Embryonic facial prominence (tissue), 1 donor: Measurements from ENCODE around the gene SLC23A1.

ENCODE experiments used
- DNase-seq: peaks from one replicate; pipeline ENCODE4 v3.0.0-alpha.2; 2016; ENCODE audit errors: extremely low spot score

The SLC23A1 gene

GRCh38 chr5:139407517-139407916, 24.4 kb upstream of the SLC23A1 start:
- DNase-seq: no peak

GRCh38 chr5:139406963-139407362, 23.9 kb upstream of the SLC23A1 start:
- no peak for DNase-seq

DNA sequence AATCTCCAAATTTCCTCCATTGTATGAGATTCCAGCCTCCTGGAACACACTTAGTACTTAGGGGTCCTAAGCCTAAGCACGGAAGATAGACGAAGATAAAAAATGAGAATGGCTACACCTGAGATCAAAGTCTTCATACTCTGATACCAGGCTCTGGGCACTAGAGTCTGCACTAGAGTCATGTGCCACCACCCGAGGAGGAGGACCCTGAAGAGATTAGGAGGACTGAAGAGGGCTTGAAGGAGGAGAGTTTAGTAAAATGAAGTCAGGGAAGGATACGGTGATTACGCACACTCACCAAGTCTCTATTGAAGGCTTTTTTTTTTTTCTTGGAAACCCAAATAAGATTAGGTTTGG, 21.4 kb upstream of the SLC23A1 start:
- DNase-seq: no peak

GRCh38 chr5:139403787-139404483, 20.8 kb upstream of the SLC23A1 start, which contains the start of gene SPATA24:
TSS of gene SPATA24 (minus strand) at chr5:139404089. CDS start at chr5:139404060, 29 bp downstream.
- peak; percentile 94 for DNase-seq

DNA sequence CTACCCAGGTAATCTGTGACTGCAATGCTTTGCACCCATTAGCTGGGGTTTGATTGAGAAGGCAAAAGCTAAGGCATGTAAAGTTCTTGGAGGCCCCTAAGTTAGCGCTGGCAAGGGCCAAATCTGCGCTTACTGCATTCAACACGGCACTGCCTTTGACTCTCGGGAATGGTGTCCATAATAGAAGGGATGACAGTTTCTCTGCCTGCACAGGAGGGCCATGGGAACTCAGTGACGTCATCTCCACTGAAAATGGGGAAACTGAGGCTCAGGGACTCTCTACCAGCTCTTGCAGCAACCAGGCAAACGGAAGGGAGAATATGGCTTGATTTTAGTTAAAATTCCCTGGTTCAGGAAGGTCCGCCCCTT, 20.3 kb upstream of the SLC23A1 start:
- DNase-seq: no peak

- DNase-seq: no peak
Observed at GRCh38 chr5:139402561-139403158, 19.6 kb upstream of the SLC23A1 start.

DNA sequence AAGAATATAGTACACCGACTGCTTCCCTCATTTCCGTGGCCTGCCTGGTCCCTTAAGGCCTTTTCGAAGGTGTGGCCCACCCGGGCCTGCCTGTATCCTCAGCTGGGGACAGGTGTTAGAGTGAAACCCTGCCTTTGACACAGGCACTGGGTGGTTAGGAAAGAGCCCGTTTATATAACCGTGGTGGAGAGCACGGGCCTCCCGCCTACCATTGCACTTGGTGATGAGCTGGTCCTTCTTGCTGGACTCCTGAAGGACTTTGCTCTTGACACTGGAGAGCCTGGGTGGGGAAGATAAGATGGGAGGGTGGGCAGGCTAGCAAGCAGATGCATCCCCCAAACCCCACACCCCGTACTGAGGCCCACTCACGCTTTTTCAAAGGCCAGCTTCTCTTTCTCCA, 18.4 kb upstream of the SLC23A1 start:
- DNase-seq: no peak

GRCh38 chr5:139399501-139400121, 16.5 kb upstream of the SLC23A1 start:
- no peak for DNase-seq

- no peak for DNase-seq
Observed at GRCh38 chr5:139397921-139398320, 14.8 kb upstream of the SLC23A1 start.

DNA sequence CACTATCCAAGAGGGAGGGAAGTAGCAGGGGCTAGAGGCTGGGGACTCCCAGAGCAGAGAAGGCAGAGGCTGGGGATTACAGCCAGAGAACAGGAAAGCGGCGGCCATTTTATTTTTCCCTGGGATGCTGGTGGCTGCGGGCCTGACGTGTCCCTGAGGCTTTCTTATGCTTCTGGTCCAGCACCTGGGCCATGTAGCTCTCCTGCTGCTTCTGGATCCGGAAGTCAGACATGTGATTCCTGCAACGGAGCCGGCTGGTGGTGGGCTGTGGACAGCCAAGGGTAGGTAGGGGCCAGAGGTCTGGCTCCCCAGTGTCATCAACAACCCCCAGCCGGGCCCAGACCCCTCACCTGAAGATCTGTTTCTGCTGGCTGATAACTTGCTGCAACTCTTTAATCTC, 13.6 kb upstream of the SLC23A1 start:
- DNase-seq: no peak

DNA sequence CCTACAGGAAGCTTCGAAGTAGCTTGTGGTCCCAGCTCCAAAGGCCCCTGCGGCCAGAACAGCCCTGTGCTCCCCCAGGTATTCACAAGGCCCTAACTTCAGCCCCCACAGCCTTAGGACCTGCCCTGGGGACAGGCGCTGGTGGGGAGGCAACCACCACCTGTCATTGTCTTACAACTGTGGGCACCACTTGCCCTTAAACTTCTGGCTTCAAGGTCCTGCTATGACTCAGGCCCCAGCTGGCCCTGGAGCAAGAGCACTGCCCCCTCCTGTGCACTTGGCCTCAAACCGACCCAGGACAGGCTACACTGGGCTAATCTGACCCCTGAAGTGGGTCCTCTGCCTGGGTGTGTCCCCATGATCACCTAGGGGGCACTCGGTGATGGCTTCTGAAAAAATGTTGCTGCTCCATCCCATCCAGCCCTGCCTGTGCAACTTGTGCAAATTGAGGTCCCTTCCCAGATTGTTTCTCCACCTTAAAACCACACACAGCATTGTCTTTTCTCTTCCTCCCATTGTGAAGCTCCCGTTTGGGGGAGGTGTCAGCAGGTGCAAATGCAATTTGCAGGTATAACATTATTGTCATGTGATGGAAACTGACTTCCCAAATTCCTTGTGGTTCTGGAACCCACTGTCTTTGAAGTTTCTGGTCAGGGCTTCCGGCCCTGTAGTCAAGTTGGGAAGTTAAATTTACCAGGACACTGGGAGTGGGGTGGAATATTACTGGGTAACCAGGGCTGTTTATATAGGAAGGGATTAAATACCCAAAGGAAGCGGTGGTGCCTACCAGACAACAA, 12.9 kb upstream of the SLC23A1 start:
- DNase-seq: no peak

DNA sequence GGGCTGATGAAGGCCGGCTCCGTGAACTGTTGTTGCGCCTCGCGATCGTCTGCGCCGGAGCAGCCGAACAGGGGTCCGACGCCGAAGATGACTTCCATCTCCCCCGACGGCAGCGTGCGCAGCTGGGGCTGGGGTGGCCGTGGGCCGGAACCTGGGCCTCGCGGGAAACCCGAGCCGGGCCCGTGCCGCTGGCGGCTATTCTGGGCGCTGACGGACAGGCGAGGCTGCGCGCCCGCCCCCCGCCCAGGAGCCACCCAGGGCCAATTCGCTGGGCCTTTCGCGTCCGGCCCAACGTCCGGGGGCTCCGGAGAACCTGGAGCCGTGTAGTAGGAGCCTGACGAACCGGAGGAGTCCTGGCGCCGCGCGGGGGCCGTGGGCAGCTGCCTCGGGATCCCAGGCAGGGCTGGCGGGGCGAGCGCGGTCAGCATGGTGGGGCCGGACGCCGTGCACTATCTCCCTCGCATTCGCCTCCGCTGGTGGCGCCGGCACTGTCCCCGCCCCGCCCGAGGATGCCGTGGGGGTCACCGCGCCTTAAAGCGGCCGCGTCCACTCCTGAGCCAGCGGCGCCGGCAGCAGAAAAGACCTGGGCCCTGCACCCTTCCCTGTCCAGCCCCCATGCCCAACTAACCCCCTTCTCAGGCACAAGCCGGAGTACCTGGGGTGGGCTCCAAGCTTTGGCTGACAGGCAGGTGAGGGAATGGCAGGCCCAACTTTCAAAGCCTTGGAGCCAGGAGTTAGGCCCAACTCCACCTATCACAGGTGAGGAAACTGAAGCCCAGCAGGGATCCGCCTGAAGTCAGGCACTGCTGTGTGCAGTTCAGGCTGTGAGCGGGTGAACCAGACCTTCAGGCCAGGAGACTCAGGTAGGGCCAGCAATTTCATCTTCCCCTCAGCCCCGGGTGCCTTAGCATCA, 11.8 kb upstream of the SLC23A1 start, which contains the start of gene PROB1:
Gene PROB1, minus strand, starts transcription at position 451 of the 913 bp plus-strand sequence. Its CDS starts 23 bp downstream, at position 428.
- no peak for DNase-seq

- no peak for DNase-seq
Observed at GRCh38 chr5:139394123-139394653, 11.1 kb upstream of the SLC23A1 start.

DNA sequence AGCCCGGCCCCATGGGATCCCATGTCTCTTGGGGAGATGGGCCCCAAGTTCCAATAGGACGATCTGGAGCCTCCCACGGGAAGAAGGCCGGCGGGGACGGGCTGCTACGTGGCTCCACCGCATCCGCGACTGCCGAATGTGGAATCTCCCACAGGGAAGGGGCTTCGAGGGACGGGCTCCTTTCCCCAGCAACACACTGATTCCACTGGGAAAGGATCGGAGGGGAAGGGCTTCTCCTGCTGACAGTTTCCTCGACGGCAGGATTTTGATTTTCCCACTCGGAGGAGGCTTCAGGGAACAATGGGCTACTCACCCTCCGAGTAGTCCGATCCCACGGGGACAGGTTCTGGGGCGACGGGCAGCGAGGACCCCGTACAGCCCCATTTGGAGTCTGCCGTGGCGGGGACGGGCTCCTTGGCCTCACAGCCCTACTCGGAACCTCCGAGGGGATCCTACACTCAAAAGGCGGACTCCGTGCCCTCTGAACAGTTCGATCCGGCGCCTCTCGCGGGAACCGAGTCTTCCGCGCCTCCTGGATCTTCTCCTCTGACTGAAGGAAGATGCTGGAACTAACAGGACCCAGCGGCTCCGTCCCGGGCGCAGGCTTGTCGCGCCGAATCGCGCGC, 10.5 kb upstream of the SLC23A1 start:
- DNase-seq: no peak

- no peak for DNase-seq
Observed at GRCh38 chr5:139392678-139393496, 9.8 kb upstream of the SLC23A1 start.

DNA sequence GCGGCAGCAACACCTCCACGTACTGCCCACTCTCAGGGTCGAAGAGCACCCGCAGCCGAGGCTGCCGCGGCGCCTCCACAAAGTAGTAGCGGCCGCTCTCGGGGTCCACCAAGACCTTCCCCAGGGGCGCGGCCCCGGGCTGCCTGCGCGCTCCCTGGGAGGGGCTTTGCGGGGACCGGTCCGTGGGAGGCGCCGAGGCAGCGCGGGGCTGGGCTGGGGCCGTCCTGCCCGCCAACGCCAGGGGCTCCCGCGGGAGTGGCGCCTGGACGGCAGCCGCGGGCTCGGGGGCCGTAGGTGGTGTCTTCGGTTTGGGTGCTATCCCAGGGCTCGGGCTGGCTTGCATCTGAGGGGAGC, 9.2 kb upstream of the SLC23A1 start:
- no peak for DNase-seq

DNA sequence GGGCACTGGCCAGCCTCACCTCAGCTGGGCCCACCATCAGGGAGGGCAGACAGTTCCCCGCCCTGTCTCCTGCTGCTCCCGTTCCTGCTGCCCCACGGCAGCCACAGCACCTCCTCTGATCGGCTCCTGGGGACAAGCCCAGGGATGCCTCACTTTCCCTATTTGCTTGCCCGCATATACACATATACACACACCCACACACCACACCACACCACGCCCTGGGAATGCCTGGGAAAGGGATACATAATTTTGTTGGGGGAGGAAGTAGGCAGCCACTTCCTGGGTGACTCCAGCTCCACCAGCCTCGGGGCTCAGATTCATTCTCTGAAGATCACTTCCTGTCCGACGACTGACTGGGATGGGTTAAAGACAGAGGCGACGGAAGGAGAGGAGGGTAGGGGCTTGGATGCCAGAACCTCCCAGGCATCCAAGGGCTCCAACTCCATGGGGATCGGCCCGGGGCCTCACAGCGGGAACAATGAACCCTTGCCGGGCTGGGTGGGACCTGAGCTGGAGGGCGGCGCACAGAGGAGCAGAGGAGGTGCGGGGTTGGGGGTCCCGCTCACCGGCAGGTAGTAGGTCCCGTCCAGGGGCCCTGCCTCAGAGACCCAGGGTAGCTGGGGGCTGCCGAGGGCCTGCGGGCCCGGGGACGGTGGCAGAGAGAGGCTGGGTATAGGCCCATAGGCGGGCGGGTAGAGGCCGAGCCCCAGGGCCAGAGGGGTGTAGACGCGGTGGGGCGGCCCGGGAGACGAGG, 8.7 kb upstream of the SLC23A1 start:
- DNase-seq: no peak

DNA sequence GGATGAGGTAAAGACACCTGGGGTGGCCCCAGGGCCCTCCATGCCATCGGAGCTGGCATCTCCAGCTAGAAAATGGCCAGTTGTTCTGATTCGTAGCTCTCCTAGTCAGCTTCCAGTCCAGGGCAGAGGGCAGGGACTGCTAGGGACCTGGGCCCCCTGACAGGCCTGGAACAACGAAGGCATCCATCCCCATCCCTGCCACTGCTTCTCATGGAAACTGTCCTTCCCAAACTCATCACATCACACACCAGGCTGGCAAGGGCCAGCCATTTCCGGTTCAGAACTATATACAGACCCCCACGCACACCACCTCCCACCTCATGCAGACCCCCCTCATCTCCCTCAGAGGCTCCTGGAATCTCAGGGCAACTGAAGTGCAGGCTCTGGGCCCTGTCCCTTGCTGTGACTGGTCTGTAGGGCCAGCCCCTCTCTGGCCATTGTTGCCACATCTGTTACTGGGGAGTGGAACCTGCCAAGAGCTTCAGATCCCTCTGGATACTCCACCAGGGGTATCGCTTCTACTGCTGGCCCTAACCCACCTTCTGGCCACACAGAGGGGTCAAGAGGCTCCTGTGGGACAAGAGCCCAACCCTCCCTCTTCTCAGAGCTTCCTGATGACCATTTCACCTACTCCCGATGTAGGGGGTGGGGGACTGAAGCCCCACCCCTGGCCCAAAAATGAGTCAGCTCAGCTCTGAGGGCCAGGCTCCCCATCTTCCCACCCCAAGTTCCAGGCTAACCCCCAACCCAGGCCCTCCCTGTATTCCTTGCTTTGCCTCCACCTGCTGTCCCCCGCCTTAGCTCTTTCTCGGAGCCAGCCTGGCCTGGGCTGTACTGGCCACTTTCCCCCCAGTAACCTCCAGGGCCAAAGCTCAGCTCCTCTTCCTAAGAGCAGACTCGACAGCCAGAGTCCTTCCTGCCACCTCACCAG, 7.8 kb upstream of the SLC23A1 start:
- DNase-seq: no peak
